Uterus (tissue), 2 donors: Measurements from ENCODE around the gene FLVCR2.

Experiments
- POLR2A ChIP-seq, 2 donors: fragments of 450-650 bp; IDR thresholded peaks; one replicate each; pipeline ENCODE4 v1.6.1; 2016; ENCODE audit warnings: antibody characterized with exemption in 2 of 2, mild to moderate bottlenecking in 1 of 2, moderate library complexity in 1 of 2
- TF ChIP-seq, protein P1 (sequence below), 4 experiments: fragments of 200-600 bp in 2 of 4; fragments of 450-650 bp in 2 of 4; sonication (generic) in 2 of 4; IDR thresholded peaks; one replicate each; pipeline ENCODE4 v1.5.1; 2016 to 2019; ENCODE audit warnings: antibody characterized with exemption in 4 of 4, mild to moderate bottlenecking in 2 of 4, moderate library complexity in 1 of 4

DNA sequence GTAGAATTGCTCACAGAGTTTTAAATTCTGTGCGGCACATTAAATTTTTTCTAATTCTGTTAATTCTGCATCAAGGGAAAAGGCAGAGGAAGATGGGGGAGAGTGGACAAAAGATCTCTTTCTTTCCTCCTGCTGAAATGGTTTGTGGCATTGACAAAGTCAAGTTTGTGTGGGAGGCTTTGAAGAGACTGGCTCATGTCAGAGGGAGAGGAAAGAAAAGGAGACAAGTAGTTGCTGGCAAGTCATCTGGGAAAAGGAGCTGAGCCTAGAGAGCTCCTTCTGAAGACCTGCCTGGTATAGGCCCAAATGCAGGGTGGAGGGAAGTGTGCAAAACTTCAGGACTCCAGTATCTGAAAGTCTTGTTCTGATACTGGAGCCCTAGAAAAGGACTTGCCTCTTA, 119.0 kb downstream of the FLVCR2 start:
- TF ChIP-seq, protein P1, sequence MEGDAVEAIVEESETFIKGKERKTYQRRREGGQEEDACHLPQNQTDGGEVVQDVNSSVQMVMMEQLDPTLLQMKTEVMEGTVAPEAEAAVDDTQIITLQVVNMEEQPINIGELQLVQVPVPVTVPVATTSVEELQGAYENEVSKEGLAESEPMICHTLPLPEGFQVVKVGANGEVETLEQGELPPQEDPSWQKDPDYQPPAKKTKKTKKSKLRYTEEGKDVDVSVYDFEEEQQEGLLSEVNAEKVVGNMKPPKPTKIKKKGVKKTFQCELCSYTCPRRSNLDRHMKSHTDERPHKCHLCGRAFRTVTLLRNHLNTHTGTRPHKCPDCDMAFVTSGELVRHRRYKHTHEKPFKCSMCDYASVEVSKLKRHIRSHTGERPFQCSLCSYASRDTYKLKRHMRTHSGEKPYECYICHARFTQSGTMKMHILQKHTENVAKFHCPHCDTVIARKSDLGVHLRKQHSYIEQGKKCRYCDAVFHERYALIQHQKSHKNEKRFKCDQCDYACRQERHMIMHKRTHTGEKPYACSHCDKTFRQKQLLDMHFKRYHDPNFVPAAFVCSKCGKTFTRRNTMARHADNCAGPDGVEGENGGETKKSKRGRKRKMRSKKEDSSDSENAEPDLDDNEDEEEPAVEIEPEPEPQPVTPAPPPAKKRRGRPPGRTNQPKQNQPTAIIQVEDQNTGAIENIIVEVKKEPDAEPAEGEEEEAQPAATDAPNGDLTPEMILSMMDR (IDR thresholded peaks at IDR 0.05): no peak
- no peak for TF ChIP-seq POLR2A (IDR thresholded peaks at IDR 0.05)
